Activated B cell treated with CpG ODN at 0.5 μM for 24 hours (primary cell): ENCODE measurements around the gene DIO2. TPM values are rescaled to one million over a fixed set of nuclear protein-coding genes. Genes with fewer than 3 reads are reported as not detected.

Experiments used
- ATAC-seq: fragments of 200-7000 bp; cut with Tn5 transposase; one replicate; pipeline ENCODE4 v1.10.0; 2021; ENCODE audit warnings: low read depth, mild to moderate bottlenecking, moderate library complexity
- CTCF ChIA-PET: fragments of 350-600 bp; sonication (Branson Sonifier 250); formaldehyde crosslinking; loops from one replicate; lab custom pipeline; 2021; ENCODE audit warnings: antibody characterized with exemption; lab: Charles Lee
- POLR2A ChIA-PET: fragments of 350-600 bp; sonication (Branson Sonifier 250); formaldehyde crosslinking; loops from one replicate; lab custom pipeline; 2021; ENCODE audit warnings: antibody characterized with exemption; lab: Charles Lee
- DNase-seq: peaks from one replicate; pipeline ENCODE4 v3.0.0; 2022
- H3K27ac Mint-ChIP-seq: one replicate; pipeline ENCODE4 v1.8.0; 2020; ENCODE audit warnings: mixed read lengths
- H3K27me3 Mint-ChIP-seq: one replicate; pipeline ENCODE4 v1.8.0; 2021; ENCODE audit warnings: mixed read lengths
- H3K36me3 Mint-ChIP-seq: one replicate; pipeline ENCODE4 v1.8.0; 2021; ENCODE audit warnings: low read depth, mixed read lengths
- H3K4me1 Mint-ChIP-seq: one replicate; pipeline ENCODE4 v1.8.0; 2021; ENCODE audit warnings: mixed read lengths
- H3K4me3 Mint-ChIP-seq: one replicate; pipeline ENCODE4 v1.8.0; 2020; ENCODE audit warnings: mild to moderate bottlenecking, mixed read lengths
- H3K9me3 Mint-ChIP-seq: one replicate; pipeline ENCODE4 v1.8.0; 2020; ENCODE audit warnings: mixed read lengths
- intact Hi-C: fragments of 100-400 bp; cut with micrococcal nuclease; formaldehyde crosslinking; loops from one replicate; pipeline ENCODE4 v1.15.1; 2024
- total RNA-seq: library from RNA; stranded (reverse); gene quantifications from 2 replicates; pipeline ENCODE4 v1.2.3, GENCODE V29; 2022
- TF ChIP-seq, protein P1 (sequence below): fragments of 200-600 bp; IDR thresholded peaks from one replicate; pipeline ENCODE4 v1.8.0; 2022; ENCODE audit warnings: antibody characterized with exemption, mild to moderate bottlenecking

DIO2 gene
- total RNA-seq, result not detected in 2 replicates

DNA sequence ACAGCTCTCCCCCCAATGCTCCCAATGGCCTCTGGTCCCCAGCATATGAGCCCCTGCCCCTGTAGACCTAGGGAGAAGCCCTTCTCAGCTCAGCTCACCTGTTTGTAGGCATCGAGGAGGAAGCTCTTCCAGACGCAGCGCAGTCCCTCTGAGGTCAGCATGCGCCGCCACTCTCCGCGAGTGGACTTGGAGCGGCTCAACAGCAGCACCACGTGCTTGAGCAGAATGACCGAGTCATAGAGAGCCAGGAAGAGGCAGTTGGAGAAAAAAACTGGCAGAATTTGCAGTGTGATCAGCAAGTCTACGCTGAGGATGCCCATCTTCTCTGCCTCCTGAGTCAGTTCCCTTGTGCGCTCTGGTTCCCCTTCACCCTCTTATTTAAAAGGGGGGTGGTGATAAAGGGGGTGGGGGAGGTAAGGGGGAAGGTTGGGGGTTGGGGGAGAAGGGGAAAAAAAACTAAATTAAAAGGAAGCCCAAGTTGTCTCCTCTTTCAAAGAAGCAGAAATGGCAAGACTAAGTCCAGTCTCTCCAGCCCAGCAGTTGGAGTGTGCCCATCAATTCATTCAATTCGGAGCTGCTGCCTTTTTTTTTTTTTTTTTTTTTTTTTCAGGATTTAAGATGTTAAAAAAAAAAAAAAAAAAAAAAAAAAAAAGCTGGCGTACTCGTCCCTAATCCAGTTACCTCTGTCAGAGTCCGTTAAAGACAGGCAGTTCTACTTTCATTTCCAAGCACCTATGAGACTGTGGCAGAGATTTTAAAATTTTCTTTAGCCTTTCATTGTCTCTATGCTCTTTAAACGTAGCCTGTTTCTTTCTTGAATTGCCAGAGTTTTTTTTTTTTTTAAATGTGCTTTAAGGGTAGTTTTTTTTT lies at the start of gene DIO2:
Gene DIO2, minus strand, starts transcription at position 352 of the 870 bp plus-strand sequence. Its CDS starts 32 bp downstream, at position 320.
- intact Hi-C loops, result no loop called here
- TF ChIP-seq, protein P1, sequence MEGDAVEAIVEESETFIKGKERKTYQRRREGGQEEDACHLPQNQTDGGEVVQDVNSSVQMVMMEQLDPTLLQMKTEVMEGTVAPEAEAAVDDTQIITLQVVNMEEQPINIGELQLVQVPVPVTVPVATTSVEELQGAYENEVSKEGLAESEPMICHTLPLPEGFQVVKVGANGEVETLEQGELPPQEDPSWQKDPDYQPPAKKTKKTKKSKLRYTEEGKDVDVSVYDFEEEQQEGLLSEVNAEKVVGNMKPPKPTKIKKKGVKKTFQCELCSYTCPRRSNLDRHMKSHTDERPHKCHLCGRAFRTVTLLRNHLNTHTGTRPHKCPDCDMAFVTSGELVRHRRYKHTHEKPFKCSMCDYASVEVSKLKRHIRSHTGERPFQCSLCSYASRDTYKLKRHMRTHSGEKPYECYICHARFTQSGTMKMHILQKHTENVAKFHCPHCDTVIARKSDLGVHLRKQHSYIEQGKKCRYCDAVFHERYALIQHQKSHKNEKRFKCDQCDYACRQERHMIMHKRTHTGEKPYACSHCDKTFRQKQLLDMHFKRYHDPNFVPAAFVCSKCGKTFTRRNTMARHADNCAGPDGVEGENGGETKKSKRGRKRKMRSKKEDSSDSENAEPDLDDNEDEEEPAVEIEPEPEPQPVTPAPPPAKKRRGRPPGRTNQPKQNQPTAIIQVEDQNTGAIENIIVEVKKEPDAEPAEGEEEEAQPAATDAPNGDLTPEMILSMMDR, result no peak
- ChIA-PET CTCF (no interaction called here), POLR2A (no interaction called here)
- no peak within 1 kb of the TSS for H3K4me3 Mint-ChIP-seq
- no peaks in the 10 kb centered on the region for H3K36me3 Mint-ChIP-seq
- H3K9me3 Mint-ChIP-seq, result peaks cover 3% of the 10 kb centered on the region
- no peaks in the 10 kb centered on the region for H3K27me3 Mint-ChIP-seq
- H3K27ac Mint-ChIP-seq, result no peak within 1 kb of the TSS
- DNase-seq (no peak), ATAC-seq (no peak)
- no peaks in the 10 kb centered on the region for H3K4me1 Mint-ChIP-seq

DNA sequence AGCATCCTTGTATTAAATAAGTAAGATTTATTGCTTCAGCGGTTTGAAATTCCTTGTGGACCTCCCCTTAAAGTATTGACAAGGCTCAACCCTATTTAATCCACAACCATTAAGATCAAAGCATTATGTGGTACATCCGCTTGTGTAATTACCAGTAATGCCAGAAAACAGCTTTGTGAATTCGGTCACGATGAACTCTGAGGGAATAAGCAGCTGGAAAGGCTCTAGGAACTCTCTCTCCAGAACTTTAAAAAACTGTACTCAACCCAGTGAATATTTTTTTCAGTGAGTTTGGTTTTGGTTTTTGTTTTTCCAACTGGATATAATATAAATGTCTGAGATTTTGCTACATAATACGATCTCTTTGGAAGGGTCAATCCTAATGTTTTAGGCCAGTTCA lies 49.3 kb upstream of the DIO2 start:
- H3K27ac Mint-ChIP-seq, result no peak overlapping the region
- no peaks in the 10 kb centered on the region for H3K36me3 Mint-ChIP-seq
- DNase-seq, result no peak
- no peaks in the 10 kb centered on the region for H3K9me3 Mint-ChIP-seq
- H3K27me3 Mint-ChIP-seq, result no peaks in the 10 kb centered on the region
- ATAC-seq, result no peak
- intact Hi-C loops, result no loop called here
- POLR2A ChIA-PET, result no interaction called here
- no peaks in the 10 kb centered on the region for H3K4me1 Mint-ChIP-seq
- TF ChIP-seq, protein P1, result no peak
- H3K4me3 Mint-ChIP-seq, result no peak overlapping the region
- CTCF ChIA-PET, result no interaction called here

DNA sequence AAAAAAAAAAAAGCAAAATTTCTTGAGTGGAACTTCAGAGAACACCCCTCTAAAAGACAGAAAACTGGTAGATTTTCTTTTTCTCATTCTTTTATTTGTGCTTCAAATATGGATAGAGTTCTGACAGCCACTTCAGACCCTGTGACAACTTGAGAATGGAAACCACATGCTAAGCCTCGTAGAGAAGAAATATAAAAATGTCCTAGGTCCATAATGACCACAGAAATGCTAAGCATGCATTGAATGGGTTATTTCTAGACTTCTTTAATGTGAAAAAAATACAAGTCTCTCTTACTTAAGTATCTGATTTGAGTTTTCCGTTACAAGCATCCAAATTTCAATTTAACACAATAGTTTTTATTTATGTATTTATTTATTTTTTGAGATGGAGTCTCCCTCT lies 28.3 kb upstream of the DIO2 start:
- ChIA-PET CTCF (no interaction called here), POLR2A (no interaction called here)
- DNase-seq (no peak), ATAC-seq (no peak)
- intact Hi-C loops, result no loop called here
- Mint-ChIP-seq H3K4me3 (no peak overlapping the region), H3K9me3 (peaks cover 23% of the 10 kb centered on the region), H3K27me3 (no peaks in the 10 kb centered on the region), H3K4me1 (no peaks in the 10 kb centered on the region), H3K36me3 (no peaks in the 10 kb centered on the region), H3K27ac (no peak overlapping the region)
- TF ChIP-seq, protein P1, result no peak

DNA sequence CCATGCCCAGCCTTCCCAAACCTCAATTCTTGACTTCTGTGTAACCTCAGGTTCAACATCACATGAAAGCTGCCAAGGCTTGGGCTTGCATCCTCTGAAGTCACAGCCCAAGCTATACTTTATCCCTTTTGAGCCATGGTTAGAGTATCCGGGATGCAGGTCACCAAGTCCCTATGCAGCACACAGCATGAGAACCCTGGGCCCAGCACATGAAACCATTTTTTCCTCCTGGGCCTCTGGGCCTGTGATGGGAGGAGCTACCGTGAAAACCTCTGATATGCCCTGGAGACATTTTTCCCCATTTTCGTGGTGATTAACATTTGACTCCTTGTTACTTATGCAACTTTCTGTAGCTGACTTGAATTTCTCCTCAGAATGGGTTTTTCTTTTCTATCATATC lies 25.8 kb upstream of the DIO2 start:
- ChIA-PET CTCF (no interaction called here), POLR2A (no interaction called here)
- H3K4me1 Mint-ChIP-seq, result no peaks in the 10 kb centered on the region
- peaks cover 18% of the 10 kb centered on the region for H3K9me3 Mint-ChIP-seq
- intact Hi-C loops, result no loop called here
- H3K36me3 Mint-ChIP-seq, result no peaks in the 10 kb centered on the region
- no peak overlapping the region for H3K4me3 Mint-ChIP-seq
- DNase-seq, result no peak
- H3K27ac Mint-ChIP-seq, result no peak overlapping the region
- H3K27me3 Mint-ChIP-seq, result no peaks in the 10 kb centered on the region
- no peak for ATAC-seq
- TF ChIP-seq, protein P1, result no peak

DNA sequence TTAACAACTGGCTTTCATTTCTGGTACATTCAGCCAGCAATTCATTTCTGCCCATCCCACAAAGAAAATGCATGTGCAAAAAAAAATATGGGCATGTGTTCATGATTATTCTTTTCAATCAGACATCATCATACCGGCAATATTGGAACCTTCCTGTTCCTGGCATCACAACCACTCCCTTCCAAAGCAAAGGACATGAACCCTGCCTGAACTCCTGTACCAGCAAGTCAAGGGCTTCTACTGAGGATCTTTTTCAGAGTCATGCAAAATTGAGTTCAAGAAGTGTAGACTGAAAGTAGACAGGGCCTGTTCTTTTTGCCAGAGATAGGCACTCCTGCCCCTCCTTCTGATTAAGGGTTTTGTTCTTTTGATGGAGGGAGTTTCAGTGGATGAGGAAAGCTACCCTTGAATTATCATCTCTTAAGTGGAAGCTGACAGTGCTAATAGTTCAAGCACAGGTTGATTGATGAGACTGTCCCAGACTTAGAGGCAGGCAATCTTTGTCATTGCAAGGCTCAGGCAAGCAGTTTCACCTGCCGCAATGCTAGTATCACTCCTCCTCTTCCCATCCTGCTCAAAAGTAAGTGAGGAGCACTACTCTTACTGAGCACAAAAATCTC lies 22.3 kb upstream of the DIO2 start:
- TF ChIP-seq, protein P1, result no peak
- no peak for ATAC-seq
- no peak for DNase-seq
- no peak overlapping the region for H3K4me3 Mint-ChIP-seq
- POLR2A ChIA-PET, result no interaction called here
- no peaks in the 10 kb centered on the region for H3K36me3 Mint-ChIP-seq
- intact Hi-C loops, result no loop called here
- CTCF ChIA-PET, result no interaction called here
- H3K9me3 Mint-ChIP-seq, result peaks cover 18% of the 10 kb centered on the region
- no peaks in the 10 kb centered on the region for H3K27me3 Mint-ChIP-seq
- no peak overlapping the region for H3K27ac Mint-ChIP-seq
- no peaks in the 10 kb centered on the region for H3K4me1 Mint-ChIP-seq
